HG02884 (cell line): ENCODE results near the gene PLRG1.

Source experiments
- ATAC-seq: cut with Tn5 transposase; IDR thresholded peaks from one replicate; pipeline ENCODE4 v1.9.1; 2021; ENCODE audit warnings: mild to moderate bottlenecking, moderate library complexity; ENCODE audit not compliant: unreplicated experiment

PLRG1 gene

GRCh38 chr4:154521607-154522006 lies 28.6 kb downstream of the PLRG1 start:
- ATAC-seq: no peak

- ATAC-seq: no peak
Observed at GRCh38 chr4:154519214-154519613, 31.0 kb downstream of the PLRG1 start.

GRCh38 chr4:154517591-154517990 lies 32.6 kb downstream of the PLRG1 start:
- no peak for ATAC-seq

- ATAC-seq: no peak
Observed at GRCh38 chr4:154516318-154517029, 33.7 kb downstream of the PLRG1 start.

- no peak for ATAC-seq
Observed at GRCh38 chr4:154511981-154512380, 38.2 kb downstream of the PLRG1 start.

- no peak for ATAC-seq
Observed at GRCh38 chr4:154511548-154511947, 38.7 kb downstream of the PLRG1 start.

- ATAC-seq: no peak
Observed at GRCh38 chr4:154507156-154507555, 43.0 kb downstream of the PLRG1 start.

GRCh38 chr4:154506253-154506652 lies 43.9 kb downstream of the PLRG1 start:
- no peak for ATAC-seq

GRCh38 chr4:154503598-154503997 lies 46.6 kb downstream of the PLRG1 start:
- no peak for ATAC-seq

GRCh38 chr4:154502111-154502510 lies 48.1 kb downstream of the PLRG1 start:
- no peak for ATAC-seq

GRCh38 chr4:154497889-154498288 lies 52.3 kb downstream of the PLRG1 start:
- no peak for ATAC-seq

GRCh38 chr4:154495867-154496266 lies 54.3 kb downstream of the PLRG1 start:
- no peak for ATAC-seq

- ATAC-seq: no peak
Observed at GRCh38 chr4:154492288-154492687, 57.9 kb downstream of the PLRG1 start.

- peak; percentile 53 for ATAC-seq
Observed at GRCh38 chr4:154491341-154492271, 58.6 kb downstream of the PLRG1 start, which contains the start of gene DCHS2. Gene DCHS2 (minus strand): TSS chr4:154491799. CDS start chr4:154491355, 444 bp downstream.

- no peak for ATAC-seq
Observed at GRCh38 chr4:154490583-154491340, 59.4 kb downstream of the PLRG1 start.

GRCh38 chr4:154490234-154490582 lies 60.0 kb downstream of the PLRG1 start:
- ATAC-seq: no peak

- ATAC-seq: no peak
Observed at GRCh38 chr4:154489558-154490233, 60.5 kb downstream of the PLRG1 start.

GRCh38 chr4:154487145-154487544 lies 63.1 kb downstream of the PLRG1 start:
- ATAC-seq: no peak

- peak; percentile 94 for ATAC-seq
Observed at GRCh38 chr4:154485127-154485773, 65.0 kb downstream of the PLRG1 start.
